Measurements from ENCODE around the gene CNTNAP4.

CNTNAP4 gene

DNA sequence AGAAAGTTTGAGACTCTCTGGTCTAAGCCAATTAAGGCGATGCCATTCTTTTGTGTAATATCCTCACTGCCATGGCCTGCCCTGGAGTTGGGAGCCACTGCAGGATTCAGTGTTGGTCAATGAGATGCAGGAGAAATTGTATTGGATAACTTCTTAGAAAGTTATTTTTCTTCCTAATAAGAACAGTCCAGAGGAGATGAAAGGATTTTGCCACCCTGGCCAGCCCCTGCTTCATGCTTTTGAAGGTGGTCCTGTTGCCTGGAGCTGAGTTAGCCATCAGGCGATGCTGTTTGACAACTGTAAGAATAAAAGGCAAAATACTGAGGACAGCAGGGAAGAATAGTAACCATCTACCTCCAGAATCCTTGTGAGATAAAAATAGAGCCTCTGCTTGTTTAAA lies 35.4 kb upstream of the CNTNAP4 start:
- no peak for DNase-seq (ENCODE audit: extremely low spot score)
- TF ChIP-seq, protein P1, sequence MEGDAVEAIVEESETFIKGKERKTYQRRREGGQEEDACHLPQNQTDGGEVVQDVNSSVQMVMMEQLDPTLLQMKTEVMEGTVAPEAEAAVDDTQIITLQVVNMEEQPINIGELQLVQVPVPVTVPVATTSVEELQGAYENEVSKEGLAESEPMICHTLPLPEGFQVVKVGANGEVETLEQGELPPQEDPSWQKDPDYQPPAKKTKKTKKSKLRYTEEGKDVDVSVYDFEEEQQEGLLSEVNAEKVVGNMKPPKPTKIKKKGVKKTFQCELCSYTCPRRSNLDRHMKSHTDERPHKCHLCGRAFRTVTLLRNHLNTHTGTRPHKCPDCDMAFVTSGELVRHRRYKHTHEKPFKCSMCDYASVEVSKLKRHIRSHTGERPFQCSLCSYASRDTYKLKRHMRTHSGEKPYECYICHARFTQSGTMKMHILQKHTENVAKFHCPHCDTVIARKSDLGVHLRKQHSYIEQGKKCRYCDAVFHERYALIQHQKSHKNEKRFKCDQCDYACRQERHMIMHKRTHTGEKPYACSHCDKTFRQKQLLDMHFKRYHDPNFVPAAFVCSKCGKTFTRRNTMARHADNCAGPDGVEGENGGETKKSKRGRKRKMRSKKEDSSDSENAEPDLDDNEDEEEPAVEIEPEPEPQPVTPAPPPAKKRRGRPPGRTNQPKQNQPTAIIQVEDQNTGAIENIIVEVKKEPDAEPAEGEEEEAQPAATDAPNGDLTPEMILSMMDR (IDR thresholded peaks at IDR 0.05; ENCODE audit: control extremely low read depth, extremely low read depth, low read depth, missing control alignments) = no peak
- ChIA-PET POLR2A (no interaction called here), CTCF (no interaction called here)

DNA sequence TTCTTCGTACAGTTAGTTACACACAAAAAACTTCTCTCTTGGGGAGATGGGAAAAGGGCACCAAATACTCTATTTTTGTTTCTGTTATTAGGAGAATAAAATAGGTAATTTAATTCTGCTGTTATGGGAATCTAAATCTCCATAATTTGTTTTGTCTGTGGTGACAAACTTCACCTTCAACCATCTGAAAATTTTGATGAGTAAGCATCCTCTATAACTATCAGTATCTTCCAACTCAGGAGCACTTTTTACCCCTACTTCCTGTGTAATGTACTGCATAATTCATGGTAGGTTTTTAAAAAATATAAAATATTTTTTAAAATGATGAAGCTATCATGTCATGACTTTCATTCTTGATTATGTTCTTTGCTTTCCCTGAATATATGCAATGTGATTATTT lies 33.6 kb upstream of the CNTNAP4 start:
- POLR2A ChIA-PET = no interaction called here
- TF ChIP-seq, protein P1 (IDR thresholded peaks at IDR 0.05; ENCODE audit: control extremely low read depth, extremely low read depth, low read depth, missing control alignments) = no peak
- CTCF ChIA-PET = no interaction called here
- DNase-seq (ENCODE audit: extremely low spot score) = no peak

DNA sequence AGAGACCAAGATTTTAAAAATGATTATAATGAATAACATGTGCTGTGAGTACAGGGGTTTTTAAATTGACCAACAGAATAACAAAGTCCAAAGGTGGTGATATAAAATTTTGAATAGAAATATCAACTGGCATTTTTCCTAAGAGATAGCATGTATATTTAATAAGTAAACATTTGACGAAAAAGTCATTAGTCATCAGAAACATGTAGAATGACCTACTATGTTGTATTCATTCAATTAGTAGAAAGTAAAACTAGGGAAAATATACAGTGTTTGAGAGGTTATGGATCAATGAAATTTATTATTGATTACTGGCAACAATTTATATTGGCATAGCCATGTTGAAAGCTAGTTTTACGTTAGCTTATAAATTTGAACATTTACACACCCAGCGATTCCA lies 30.6 kb upstream of the CNTNAP4 start:
- TF ChIP-seq, protein P1 (IDR thresholded peaks at IDR 0.05; ENCODE audit: control extremely low read depth, extremely low read depth, low read depth, missing control alignments) = no peak
- CTCF ChIA-PET = no interaction called here

DNA sequence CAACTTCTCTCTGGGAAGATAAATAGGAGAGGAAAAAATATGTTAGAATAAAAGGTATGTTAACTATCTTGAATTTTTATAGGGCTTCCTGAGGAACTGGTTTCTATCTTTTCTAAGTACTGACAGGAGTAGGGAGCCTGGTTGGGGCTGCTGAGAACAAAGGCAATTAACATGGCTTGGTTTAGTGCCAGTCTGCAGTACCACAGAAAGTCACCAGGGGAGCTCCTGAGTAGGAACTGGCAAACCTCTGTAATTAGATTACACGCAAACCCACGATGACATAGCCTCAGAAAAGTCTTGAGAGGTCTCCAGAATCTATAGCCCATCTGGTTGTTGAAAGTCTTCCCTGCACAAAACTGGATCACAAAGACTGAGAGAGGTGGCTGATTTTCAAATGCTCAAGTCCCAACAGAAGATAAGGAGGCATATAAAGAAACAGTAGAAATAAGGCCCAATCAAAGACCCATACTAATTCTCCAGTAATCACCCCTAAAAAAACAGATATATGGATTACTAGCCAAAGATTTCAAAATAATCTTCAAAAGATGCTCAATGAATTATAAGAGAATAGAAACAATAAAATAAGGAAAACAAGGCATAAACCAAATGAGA lies 11.7 kb upstream of the CNTNAP4 start:
- POLR2A ChIA-PET = no interaction called here
- DNase-seq (ENCODE audit: extremely low spot score) = peak; percentile 12
- TF ChIP-seq, protein P1 (IDR thresholded peaks at IDR 0.05; ENCODE audit: control extremely low read depth, extremely low read depth, low read depth, missing control alignments) = peak; percentile 11
- CTCF ChIA-PET = interaction anchor here (0.9 kb wide), 1 partner anchor 9 kb away, joined by 3 read pairs; no protein-coding TSS in a partner anchor

More for the DNA sequence above, 30.6 kb upstream of the CNTNAP4 start:
- POLR2A ChIA-PET = no interaction called here
- DNase-seq (ENCODE audit: extremely low spot score) = no peak

DNA sequence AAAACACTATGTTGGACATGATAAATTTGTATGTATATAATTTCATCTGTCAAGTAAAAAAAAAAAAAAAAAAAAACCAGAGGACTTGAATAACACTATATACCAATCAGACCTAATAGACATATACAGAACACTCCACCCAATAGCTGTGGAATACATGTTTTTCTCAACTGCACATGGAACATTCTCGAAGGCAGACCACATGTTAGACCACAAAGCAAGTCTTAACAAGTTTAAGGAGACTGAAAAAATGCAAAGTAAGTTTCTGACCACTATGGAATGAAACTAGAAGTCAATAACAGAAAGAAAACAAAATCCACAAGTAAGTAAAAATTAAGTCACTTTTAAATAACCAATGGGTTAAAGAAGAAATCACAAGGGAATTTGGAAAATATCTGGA lies 8.4 kb upstream of the CNTNAP4 start:
- POLR2A ChIA-PET = no interaction called here
- CTCF ChIA-PET = interaction anchor here (1.1 kb wide), 1 partner anchor 274 kb away, joined by 3 read pairs; no protein-coding TSS in a partner anchor
- DNase-seq (ENCODE audit: extremely low spot score) = no peak
- TF ChIP-seq, protein P1 (IDR thresholded peaks at IDR 0.05; ENCODE audit: control extremely low read depth, extremely low read depth, low read depth, missing control alignments) = no peak

DNA sequence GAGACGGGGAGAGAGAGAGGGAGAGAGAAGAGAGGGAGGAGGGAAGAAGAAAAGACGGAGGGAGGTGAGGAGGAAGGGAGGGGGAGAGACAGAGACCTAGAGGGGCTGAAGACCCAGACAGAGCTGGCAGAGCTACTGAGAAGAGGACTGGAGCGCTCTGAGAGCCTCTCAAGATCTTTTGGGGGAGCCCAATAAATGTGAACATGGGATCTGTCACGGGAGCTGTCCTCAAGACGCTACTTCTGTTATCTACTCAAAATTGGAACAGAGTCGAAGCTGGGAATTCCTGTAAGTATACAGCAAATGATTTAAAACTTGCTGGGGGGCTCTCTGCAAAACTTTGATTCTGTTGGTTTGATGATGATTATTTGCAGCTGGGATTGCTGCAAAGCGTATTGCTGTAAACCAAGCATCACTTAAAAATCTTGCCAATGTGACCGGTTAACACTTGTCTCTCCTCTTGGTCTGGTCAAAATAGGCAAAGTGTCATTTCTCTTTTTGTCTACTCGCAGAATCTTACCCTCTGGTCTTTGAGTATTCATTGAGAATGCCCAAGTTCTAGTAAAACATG lies 344 bp downstream of the CNTNAP4 start:
- TF ChIP-seq, protein P1 (IDR thresholded peaks at IDR 0.05; ENCODE audit: control extremely low read depth, extremely low read depth, low read depth, missing control alignments) = no peak
- DNase-seq (ENCODE audit: extremely low spot score) = no peak
- POLR2A ChIA-PET = no interaction called here
- CTCF ChIA-PET = interaction anchor here (1.0 to 2.2 kb wide), 2 partner anchors 10 to 376 kb away, joined by 3 to 14 read pairs; no protein-coding TSS in a partner anchor
